Activated T-helper 1 cell treated with anti-CD3 and anti-CD28 coated beads, Interleukin-2, amount 50 U/mL, for 16 hours (primary cell): ENCODE results near the gene SIK2.
A peak's percentile ranks its signal among the peaks of the same experiment; 100 is the strongest.

Experiments
- DNase-seq, 2 donors: peaks; one replicate each; pipeline ENCODE4 v3.0.0-alpha.2; 2020; ENCODE audit warnings: low read depth in 1 of 2, low spot score in 1 of 2

SIK2 gene

GRCh38 chr11:111581341-111581740, 20.9 kb upstream of the SIK2 start:
- no peak for DNase-seq

GRCh38 chr11:111582163-111582562, 20.1 kb upstream of the SIK2 start:
- DNase-seq, result no peak

- DNase-seq, result no peak
These were observed 19.4 kb upstream of the SIK2 start for GRCh38 chr11:111582881-111583280.

GRCh38 chr11:111585371-111585770, 16.9 kb upstream of the SIK2 start:
- DNase-seq, result no peak

- DNase-seq, result no peak
These were observed 15.8 kb upstream of the SIK2 start for GRCh38 chr11:111586388-111586831.

GRCh38 chr11:111589114-111589513, 13.1 kb upstream of the SIK2 start:
- no peak for DNase-seq

GRCh38 chr11:111589886-111590499, 12.3 kb upstream of the SIK2 start:
- DNase-seq, result no peak

- DNase-seq, result no peak
These were observed 10.9 kb upstream of the SIK2 start for GRCh38 chr11:111591187-111591960.

- no peak for DNase-seq
These were observed 9.8 kb upstream of the SIK2 start for GRCh38 chr11:111592491-111592890.

- DNase-seq, result no peak
These were observed 5.9 kb upstream of the SIK2 start for GRCh38 chr11:111596319-111596718.

GRCh38 chr11:111598148-111598547, 4.1 kb upstream of the SIK2 start:
- no peak for DNase-seq

- no peak for DNase-seq
These were observed 3.7 kb upstream of the SIK2 start for GRCh38 chr11:111598559-111598958.

GRCh38 chr11:111601636-111601978, 642 bp upstream of the SIK2 start:
- no peak for DNase-seq

- DNase-seq, result peak in 1 of 2 donors; percentile 2
These were observed 789 bp downstream of the SIK2 start for GRCh38 chr11:111602865-111603610.

GRCh38 chr11:111603611-111604130, 1.4 kb downstream of the SIK2 start:
- no peak for DNase-seq

GRCh38 chr11:111604392-111605009, 2.3 kb downstream of the SIK2 start:
- no peak for DNase-seq

GRCh38 chr11:111605681-111606080, 3.4 kb downstream of the SIK2 start:
- DNase-seq, result no peak

GRCh38 chr11:111606986-111607385, 4.7 kb downstream of the SIK2 start:
- no peak for DNase-seq

GRCh38 chr11:111607751-111608150, 5.5 kb downstream of the SIK2 start:
- DNase-seq, result no peak

GRCh38 chr11:111612224-111612623, 10.0 kb downstream of the SIK2 start:
- DNase-seq, result no peak

GRCh38 chr11:111617286-111617685, 15.0 kb downstream of the SIK2 start:
- no peak for DNase-seq
